ENCODE results near the gene STUM. TPM values are rescaled to one million over a fixed set of nuclear protein-coding genes. Genes with fewer than 3 reads are reported as not detected.

STUM gene
- total and polyA plus RNA-seq, 2 of the 8 experiments (the other 6 are each of a cell fraction or from before 2014, with no cell fraction given): 0.76 to 1.2 TPM

GRCh38 chr1:226577401-226578180 is 29.0 kb downstream of the STUM start:
- peaks cover 0 to 4% (median 0%) of the 10 kb centered on the region in 4 experiments; a peak in 1 of 7 replicates for H3K4me1 ChIP-seq (replicated peaks in 1 of 4; ENCODE audit: control insufficient read depth in 3 of 4, insufficient read depth in 4 of 4, low read length in 3 of 4)
- no peak overlapping the region for H3K27ac ChIP-seq (ENCODE audit: low read depth, low read length)
- FAIRE-seq (no peak), DNase-seq (ENCODE audit: low read depth in 1 of 2, low spot score in 2 of 2) (no peak)
- H4K5ac ChIP-seq (ENCODE audit: insufficient read length, low read depth, low read length): no peak overlapping the region
- H2BK15ac ChIP-seq (ENCODE audit: low read length): no peak overlapping the region; the same call in 1 of the 2 replicates
- no peak overlapping the region for H3K14ac ChIP-seq (ENCODE audit: insufficient read length)
- no peaks in the 10 kb centered on the region for H3K23me2 ChIP-seq (ENCODE audit: low read depth, low read length)
- no peak overlapping the region for H2AK5ac ChIP-seq (ENCODE audit: low read depth, low read length)
- H3K9me3 ChIP-seq (ENCODE audit: insufficient read depth in 2 of 2, low read depth in 1 of 2, low read length in 1 of 2): no peaks in the 10 kb centered on the region
- no peak overlapping the region for H3K4me3 ChIP-seq (ENCODE audit: extremely low read depth in 1 of 4, insufficient read depth in 2 of 4, low read depth in 3 of 4, low read length in 4 of 4)
- ChIA-PET CTCF (ENCODE audit: partially characterized antibody) (interaction anchor here (0.8 to 2.1 kb wide), 6 partner anchors 24 to 57 kb away, joined by 3 to 13 read pairs (median 3); no protein-coding TSS in a partner anchor), POLR2A (ENCODE audit: partially characterized antibody) (interaction anchor here (0.6 to 1.0 kb wide), 2 partner anchors 8 to 183 kb away, joined by 3 to 5 read pairs; no protein-coding TSS in a partner anchor)
- H3K79me1 ChIP-seq (ENCODE audit: low read depth, low read length): no peaks in the 10 kb centered on the region
- no peak overlapping the region for H2BK12ac ChIP-seq (ENCODE audit: low read depth, low read length)
- TF ChIP-seq KDM4A (IDR thresholded peaks at IDR 0.05; ENCODE audit: low read depth, low read length, severe bottlenecking): no peak
- 0 out of 2 replicates have a peak overlapping the region, but pooled peaks have one; percentile 11 for H2BK20ac ChIP-seq (ENCODE audit: low read length)
- 0 out of 2 replicates have a peak overlapping the region, but pooled peaks have one; percentile 50 for H2AFZ ChIP-seq (ENCODE audit: low read length)
- H3K79me2 ChIP-seq (ENCODE audit: control insufficient read depth in 1 of 2, insufficient read depth in 2 of 2, low read length in 2 of 2): no peaks in the 10 kb centered on the region
- WGBS, 2 experiments (ENCODE audit: extremely low coverage in 1 of 2, insufficient coverage in 1 of 2, insufficient read length in 1 of 2, insufficient replicate concordance in 2 of 2, low coverage in 1 of 2, low lambda C conversion rate in 2 of 2, missing lambda C conversion rate in 1 of 2): 91% methylated on average over 14 of the region's 15 CpGs; no CpG with 5 or more reads in 1 of the 2 experiments
- no peak overlapping the region for H3K4me2 ChIP-seq (ENCODE audit: insufficient read depth in 1 of 2, low read depth in 2 of 2, low read length in 2 of 2)
- no peak overlapping the region for H3K56ac ChIP-seq (replicated peaks; ENCODE audit: insufficient read length, low read depth, low read length)
- H4K8ac ChIP-seq (ENCODE audit: extremely low read depth, insufficient read depth, low read length): no peak overlapping the region
- no peak overlapping the region for H2BK120ac ChIP-seq (replicated peaks; ENCODE audit: low read depth, low read length)
- H3K4ac ChIP-seq (replicated peaks; ENCODE audit: insufficient read length, low read depth, low read length): no peak overlapping the region
- no peaks in the 10 kb centered on the region for H4K20me1 ChIP-seq (replicated peaks in 1 of 2; ENCODE audit: control insufficient read depth in 1 of 2, insufficient read depth in 2 of 2, low read length in 2 of 2)
- no peak overlapping the region for H4K91ac ChIP-seq (replicated peaks; ENCODE audit: insufficient read length, low read length)
- H2BK5ac ChIP-seq (ENCODE audit: low read depth, low read length): no peak overlapping the region
- H3K27me3 ChIP-seq (replicated peaks in 1 of 4; ENCODE audit: control insufficient read depth in 3 of 4, extremely low read depth in 1 of 4, insufficient read depth in 3 of 4, low read length in 3 of 4): no peaks in the 10 kb centered on the region
- H3K23ac ChIP-seq (ENCODE audit: insufficient read length): no peak overlapping the region
- no peak overlapping the region for H3K9ac ChIP-seq (replicated peaks in 1 of 4; ENCODE audit: extremely low read depth in 1 of 4, low read depth in 3 of 4, low read length in 3 of 4)
- H3K18ac ChIP-seq (ENCODE audit: extremely low read depth, low read length): no peak overlapping the region; the same call in 1 of the 2 replicates
- no peaks in the 10 kb centered on the region for H3K36me3 ChIP-seq (ENCODE audit: control insufficient read depth in 2 of 4, insufficient read depth in 4 of 4, low read length in 3 of 4)

Measured in H1 (cell line).